NB4 (cell line): ENCODE data around the gene AFAP1.

Source experiments
- DNase-seq: peaks from one replicate; pipeline ENCODE4 v3.0.0; 2010; ENCODE audit warnings: low read depth
- H3K4me3 ChIP-seq: one replicate; pipeline ENCODE4 v1.5.1; 2011; ENCODE audit warnings: mild to moderate bottlenecking, low read depth, low read length, moderate library complexity
- CTCF ChIP-seq: IDR thresholded peaks from one replicate; pipeline ENCODE4 v1.5.1; 2012; ENCODE audit warnings: low read depth, low read length
- MYC ChIP-seq: IDR thresholded peaks from 2 replicates; pipeline ENCODE4 v1.6.1; 2011; ENCODE audit warnings: low read depth, low read length
- POLR2A ChIP-seq: IDR thresholded peaks from 2 replicates; pipeline ENCODE4 v1.6.1; 2011; ENCODE audit warnings: mild to moderate bottlenecking; ENCODE audit not compliant: insufficient read length; ENCODE audit errors: extremely low read depth
- TF ChIP-seq, protein P1 (sequence below): IDR thresholded peaks from 2 replicates; pipeline ENCODE4 v1.6.1; 2011; ENCODE audit warnings: low read depth, low read length

The AFAP1 gene

DNA sequence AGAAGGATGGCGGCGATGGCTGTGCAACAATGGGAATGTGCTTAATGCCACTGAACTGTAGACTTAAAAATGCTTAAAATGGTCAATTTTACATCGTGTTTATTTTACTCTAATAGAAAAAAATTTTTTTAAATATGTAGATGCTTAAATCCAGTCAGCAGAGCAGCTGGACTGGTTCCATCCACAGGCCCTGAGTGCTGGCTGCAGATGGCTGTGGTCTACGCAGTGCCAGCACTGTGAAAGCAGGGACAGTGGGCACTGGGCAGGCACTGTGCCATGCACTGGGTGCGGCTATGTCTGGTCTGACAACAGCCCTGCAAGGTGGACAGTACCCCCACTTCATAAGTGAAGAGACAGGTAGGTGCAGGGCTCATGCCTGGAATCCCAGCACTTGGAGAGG is 175.2 kb downstream of the AFAP1 start:
- DNase-seq = no peak
- no peak for TF ChIP-seq CTCF
- TF ChIP-seq, protein P1, sequence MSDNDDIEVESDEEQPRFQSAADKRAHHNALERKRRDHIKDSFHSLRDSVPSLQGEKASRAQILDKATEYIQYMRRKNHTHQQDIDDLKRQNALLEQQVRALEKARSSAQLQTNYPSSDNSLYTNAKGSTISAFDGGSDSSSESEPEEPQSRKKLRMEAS = no peak
- no peak for TF ChIP-seq MYC
- no peak for TF ChIP-seq POLR2A
- no peak overlapping the region for H3K4me3 ChIP-seq

GRCh38 chr4:7763788-7764187 is 175.9 kb downstream of the AFAP1 start:
- DNase-seq = no peak
- TF ChIP-seq MYC (no peak), CTCF (no peak), POLR2A (no peak)
- TF ChIP-seq, protein P1 = no peak
- no peak overlapping the region for H3K4me3 ChIP-seq

- TF ChIP-seq CTCF (no peak), POLR2A (no peak), MYC (no peak)
- TF ChIP-seq, protein P1 = no peak
- H3K4me3 ChIP-seq = no peak overlapping the region
- DNase-seq = no peak
Observed at GRCh38 chr4:7763106-7763505, 176.6 kb downstream of the AFAP1 start.

GRCh38 chr4:7762376-7763030 is 177.2 kb downstream of the AFAP1 start:
- DNase-seq = no peak
- H3K4me3 ChIP-seq = no peak overlapping the region
- TF ChIP-seq MYC = no peak
- TF ChIP-seq, protein P1 = no peak
- no peak for TF ChIP-seq CTCF
- TF ChIP-seq POLR2A = no peak

DNA sequence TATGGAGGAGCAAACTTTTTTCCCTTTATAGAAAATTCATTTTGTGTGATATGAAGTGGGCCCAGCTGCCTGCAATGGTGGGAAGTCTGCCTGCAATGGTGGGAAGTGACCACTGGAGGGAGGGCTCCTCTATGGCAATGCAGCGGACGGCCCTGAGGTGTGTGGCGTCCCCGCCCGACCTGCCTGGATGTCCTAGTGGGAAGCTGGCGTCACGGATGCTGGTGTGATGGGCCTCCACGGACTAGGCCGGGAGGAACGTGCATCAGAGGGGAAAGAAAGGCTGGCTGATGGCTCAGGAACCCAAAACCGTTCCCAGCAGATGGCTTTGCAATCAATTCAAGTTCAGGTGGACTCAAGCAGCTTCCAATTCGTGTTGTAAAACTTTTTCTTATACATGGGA is 177.9 kb downstream of the AFAP1 start:
- H3K4me3 ChIP-seq = no peak overlapping the region
- peak; percentile 63 for DNase-seq
- TF ChIP-seq CTCF (peak; percentile 88), MYC (no peak)
- TF ChIP-seq, protein P1 = no peak

- TF ChIP-seq, protein P1 = no peak
- no peak for TF ChIP-seq MYC
- no peak for TF ChIP-seq CTCF
- no peak for TF ChIP-seq POLR2A
- DNase-seq = no peak
- H3K4me3 ChIP-seq = no peak overlapping the region
Observed at GRCh38 chr4:7761312-7761711, 178.3 kb downstream of the AFAP1 start.
